GM21360 (cell line): ENCODE data around the gene PELO.

Experiments used
- ATAC-seq: cut with Tn5 transposase; IDR thresholded peaks from one replicate; pipeline ENCODE4 v1.9.1; 2021; ENCODE audit warnings: mild to moderate bottlenecking, moderate library complexity; ENCODE audit not compliant: unreplicated experiment

PELO gene

DNA sequence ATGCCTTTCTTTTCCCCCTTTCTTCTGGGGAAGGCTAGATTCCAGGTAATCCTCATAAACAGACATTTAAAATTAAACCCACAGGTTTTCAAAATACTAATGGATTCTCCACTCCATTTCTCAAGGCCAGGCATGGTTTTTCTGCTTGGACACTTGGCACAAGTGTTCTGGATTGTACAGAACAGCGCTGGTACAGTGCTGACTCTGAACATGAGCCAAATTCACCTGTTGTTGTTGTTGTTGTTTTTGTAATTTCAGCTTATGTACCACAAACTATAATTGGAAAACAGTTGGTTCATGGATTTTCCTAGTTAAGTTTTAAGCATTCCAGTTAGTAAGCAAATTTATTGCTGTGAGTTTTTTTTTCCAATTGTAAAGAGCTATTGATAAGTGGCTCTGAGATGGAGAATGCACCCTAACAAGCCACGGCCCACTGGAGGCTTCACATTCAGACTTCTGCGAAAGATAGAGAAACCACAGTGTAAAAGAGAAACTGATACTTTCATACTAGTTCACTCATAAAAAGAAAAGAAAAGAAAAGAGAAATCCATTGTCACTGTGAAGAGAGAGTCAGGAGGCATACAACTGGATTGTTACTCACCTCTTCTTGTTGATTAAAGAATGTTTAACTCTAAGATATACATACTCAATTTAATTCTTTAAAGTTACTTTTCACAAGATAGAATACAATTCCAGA lies 16.2 kb upstream of the PELO start:
- ATAC-seq = peak; percentile 94

DNA sequence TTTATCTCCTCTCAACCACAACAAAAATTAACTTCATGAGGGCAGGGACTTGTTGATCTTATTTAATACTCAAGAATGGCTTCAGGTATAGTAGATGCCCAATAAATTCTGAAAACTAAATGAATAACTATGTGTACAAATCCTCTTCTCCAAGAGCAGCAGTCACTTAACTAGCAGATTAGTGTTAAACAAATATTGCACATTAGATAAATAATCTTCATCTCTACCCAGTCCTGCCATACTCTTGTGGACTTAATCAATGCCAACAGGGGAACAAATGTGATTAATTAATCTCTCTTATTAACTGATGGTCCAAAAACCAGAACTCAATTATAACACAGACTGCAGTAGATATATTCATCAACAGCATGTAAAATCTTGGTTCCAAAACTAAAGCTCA lies 15.0 kb upstream of the PELO start:
- ATAC-seq = no peak

DNA sequence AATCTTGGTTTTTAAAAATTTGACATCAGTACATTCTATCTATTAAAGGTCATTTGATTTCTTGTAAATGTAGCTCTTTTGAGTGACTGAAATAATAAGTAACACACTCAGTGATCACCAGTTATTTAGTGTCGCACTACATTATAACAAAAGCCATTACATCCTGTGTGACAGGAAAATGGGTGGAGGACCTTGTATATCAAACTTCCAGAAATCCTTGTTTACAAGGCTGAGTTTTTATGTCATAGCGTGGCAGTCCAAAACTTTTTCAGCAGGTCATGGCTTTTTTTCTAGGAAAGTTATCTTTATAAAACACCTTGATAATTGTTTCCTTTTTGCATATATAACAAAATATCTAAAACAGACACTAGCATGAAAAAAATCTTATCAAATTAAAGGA lies 14.4 kb upstream of the PELO start:
- no peak for ATAC-seq

DNA sequence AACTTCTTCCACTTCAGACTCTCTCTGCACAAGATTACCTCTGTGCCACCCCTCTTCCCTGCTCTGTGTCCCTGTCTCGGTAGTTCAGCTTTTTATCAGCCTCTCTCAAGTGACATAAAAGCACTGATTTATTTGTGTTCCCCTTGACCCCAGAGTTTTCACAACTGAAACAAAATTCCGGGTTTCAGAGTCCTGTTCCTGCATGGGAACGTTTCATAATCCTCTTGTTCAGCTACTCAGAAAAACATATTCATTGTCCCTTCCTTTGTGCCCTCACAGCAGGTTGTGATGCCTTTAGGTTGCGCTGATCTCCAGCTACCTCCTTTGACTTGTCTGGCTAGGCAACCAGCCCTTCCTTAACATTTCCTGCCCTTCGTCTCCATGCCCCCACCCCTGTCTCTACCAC lies 13.7 kb upstream of the PELO start:
- ATAC-seq = no peak

DNA sequence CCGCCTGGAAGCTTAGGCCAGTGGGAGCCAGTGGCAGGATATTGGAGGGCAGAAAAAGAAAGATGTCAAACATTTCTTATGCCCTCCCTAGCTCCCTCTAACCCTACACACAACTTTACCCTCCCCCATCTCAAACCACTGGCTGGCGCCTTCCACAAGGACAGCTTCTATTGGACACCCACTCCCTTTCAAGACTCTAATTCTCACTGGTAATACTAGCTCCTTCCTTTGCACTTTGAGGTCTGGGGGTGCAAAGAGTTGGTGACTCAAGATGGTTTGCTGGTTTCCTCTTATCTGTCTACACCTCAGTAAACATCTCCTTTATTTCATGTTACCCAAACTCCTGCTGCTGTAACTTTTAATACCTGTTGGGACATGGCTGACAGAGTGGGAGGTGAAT lies 11.6 kb upstream of the PELO start:
- no peak for ATAC-seq

DNA sequence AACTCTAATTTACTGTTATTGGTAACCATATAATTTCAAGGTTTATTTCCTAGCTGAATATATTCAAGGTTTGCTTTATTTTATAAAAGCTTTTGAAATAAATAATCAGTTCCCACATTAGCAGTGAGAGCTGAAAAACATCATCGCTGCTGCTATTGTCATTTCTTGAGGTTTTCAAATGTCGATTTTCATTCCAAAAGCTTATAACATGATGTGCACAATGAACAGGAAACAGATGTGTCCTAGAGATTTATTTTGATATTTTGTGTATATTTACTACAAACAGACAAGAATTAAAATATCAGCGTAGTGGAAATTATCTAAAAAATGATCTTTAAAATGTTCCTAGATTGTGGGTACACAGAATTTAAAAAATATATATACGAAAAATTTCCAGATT lies 10.5 kb upstream of the PELO start:
- ATAC-seq = no peak

DNA sequence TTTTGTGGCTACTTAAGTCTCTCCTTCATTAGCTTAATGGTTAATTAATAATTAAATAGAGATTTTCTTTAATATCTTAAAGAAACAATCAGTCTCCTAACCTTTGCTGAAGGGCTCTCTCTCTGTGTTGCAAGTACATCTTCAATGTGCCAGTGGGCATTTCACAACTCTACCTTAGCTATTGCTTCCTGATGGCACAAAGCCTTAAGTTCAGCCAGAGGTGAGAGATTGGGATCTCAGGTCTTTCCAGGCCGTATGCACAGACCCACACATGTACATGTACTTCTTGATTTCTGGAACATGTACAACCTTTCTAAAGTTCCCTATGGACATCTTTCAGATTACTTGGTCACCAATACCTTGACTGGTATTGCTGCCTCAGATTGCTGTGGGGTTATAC lies 8.9 kb upstream of the PELO start:
- no peak for ATAC-seq

DNA sequence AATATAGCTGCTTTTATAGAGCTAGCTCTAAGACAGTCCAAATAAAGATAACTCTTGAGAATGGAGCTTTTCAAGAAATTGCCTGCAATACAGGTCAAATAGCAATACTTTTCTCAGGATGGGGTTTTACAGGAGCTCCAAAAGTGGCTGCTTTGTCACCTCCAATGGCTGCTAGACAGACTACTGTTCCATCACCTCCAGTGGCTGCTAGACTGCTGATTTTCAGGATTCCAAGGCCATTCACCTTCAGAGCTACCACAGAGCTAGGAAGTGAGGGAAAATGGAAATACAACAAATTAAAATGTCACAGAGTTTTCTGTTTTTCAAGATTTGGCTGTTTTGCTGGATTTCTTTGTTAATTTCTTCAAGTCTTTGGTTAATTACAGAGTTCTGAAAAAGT lies 8.5 kb upstream of the PELO start:
- ATAC-seq = no peak

DNA sequence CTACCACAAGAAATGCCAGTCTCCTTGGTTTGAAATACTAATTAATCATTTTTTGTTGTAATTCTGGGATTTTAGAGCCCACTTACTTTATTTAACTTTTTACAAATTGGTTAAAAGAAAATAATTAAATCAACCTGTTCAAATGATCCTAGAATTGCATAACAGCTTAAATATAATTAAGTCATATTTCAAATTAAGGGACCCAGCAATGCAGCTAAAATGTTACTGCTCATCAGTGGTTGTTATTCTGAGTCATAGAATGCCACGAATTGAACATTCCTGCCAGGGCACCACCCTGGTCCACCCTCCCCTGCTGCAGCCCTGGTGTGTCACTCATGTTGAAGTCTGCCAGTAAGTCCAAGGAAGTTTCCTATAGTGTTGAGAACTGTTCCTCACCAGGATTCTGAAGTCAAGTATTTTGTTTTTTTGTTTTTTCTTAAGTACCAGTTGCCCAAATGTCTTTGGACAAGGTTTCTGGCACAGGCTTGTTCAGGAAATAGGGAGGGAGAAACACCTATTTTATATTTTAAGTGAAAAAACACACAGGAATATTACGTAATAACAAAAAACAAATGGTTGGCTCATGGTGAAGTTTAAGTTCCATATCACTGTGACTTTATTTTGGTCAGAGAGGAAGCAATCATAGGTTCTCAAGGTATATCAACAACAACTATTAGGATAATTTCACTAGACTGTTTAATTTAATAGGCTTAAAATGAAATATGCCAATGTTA lies 4.3 kb upstream of the PELO start:
- no peak for ATAC-seq

DNA sequence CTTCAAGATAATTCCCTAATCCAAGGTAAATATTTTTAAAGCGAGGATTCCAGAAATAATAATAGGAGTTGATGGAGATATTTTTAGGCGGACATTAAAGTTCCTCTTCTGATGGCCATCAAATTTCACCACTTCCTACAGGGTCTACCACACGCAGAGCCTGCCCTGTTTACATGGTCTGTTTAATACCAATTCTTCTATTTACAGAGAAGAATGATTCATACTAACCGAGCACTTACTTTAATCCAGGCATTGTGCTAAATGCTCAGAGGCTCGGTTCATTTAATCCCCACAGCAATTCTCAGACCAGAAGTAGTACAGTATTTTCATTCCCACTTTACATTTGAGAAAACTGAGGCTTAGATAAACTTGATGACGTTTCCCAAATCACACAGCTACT lies 3.0 kb upstream of the PELO start:
- no peak for ATAC-seq

DNA sequence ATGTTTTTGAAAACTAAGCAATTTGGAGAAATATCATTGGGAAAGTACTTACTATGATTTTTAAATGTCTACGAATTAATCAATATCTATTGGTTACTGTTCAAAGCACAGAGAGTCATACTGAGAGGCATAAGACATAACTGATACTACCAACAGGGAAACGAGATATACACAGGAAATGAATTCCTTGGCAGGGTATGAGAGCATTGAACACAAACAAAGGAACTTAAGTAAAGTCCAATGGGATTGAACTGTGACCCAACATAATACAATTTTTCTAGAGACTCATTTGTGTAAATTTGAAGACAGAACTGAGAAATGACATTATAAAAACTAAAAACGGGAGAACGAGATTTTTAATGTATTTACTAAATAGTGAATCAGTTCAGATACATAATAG lies 1.3 kb upstream of the PELO start:
- ATAC-seq = no peak

DNA sequence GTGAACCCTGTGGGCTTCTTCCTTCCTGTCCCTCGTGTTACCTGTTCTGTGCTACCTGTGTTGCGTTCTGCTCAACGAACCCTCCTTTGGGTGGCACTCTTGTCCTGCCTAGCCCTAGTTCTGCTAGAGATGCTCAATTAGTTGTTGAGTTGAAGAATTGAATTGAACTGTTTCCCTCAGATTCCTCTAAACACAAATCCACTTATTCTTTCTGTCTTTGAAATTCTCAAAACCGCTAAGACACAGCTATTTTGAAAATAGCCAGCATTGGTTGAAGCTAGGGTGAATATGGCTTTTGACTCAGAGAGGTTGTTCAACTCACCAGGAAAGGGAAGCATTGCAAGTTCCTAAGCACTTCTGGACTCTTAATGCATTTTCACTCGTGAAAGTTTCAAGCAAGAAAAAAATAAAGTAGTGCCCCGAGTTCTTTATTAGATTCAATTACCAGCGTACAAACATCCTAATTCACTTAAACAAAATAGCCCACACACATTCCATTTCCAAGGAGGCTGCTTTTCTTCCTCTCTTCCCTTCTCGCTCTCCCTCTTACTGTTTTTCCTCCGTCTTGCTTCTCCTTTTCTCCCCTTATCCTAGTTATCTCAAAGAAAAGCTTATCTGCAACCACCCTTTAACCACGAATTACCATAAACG lies 642 bp upstream of the PELO start:
- ATAC-seq = peak; percentile 36

DNA sequence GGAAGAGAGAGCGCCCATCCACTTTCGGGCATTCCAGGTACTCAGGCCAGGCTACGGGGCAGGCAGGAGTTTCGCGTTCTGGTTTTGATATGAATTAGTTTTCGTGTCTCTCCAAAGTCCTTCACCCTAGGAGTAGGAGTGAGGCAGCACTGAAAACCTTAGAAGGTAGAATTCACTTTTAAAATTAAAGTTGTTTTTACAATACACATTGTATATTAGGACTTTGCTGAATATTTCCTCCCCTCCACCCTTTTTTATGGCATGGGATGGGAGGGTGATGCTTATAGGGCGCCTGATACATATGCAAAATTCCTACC lies 747 bp downstream of the PELO start:
- ATAC-seq = no peak

DNA sequence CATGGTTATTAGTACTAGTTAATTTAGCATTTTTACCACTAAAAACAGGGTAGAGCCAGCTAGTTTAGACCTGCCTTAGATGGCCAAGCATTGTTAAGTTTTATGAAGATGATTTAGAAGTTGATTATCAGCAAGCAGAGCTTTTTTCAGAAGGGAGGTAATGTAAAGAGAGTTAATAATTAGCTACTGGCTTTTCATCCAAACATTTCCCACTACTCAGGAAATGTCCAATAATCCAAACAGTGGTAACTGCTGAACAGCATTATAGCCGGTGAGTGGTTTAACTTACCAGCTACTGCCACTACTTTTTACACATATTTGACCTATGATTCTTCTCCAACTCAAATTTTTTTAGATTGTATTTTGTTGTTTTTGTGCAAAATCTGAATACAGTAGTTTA lies 1.7 kb downstream of the PELO start:
- ATAC-seq = no peak

DNA sequence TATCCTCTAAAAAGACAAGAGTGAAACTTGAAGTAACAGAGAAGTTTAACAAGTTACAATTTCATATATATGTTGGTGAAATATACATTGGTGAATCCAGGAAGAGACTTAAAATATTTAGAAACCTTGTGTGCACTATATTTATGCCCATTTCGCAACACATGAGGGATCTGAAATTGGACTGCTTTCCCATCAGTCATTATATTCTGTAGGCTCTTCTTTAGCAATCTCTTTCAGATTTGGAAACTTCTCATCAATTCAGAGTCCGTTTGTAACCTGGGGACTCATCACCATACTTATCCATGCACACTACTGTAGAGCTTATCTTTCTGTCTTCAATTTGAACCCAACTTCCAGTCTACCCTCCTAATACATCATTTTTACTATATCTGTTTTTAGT lies 2.1 kb downstream of the PELO start:
- no peak for ATAC-seq

DNA sequence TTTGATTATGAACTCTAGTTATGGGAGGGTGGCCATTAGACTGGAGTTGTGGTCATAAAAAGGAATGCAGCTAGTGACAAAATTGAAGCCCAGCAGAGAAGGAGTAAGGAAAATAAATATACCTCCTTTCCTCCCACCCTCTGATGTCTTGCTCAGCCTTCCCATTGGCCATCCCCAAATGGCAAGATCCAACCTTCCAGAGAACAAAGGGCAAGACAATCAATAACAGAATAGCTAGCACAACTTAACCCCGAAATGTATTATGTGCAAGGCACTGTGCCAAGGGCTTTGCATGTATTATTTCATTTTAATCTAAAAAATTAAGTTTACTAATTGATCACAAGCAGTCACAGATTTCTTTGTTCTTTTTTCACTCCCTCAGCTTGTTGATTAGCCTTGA lies 3.6 kb downstream of the PELO start:
- ATAC-seq = no peak

DNA sequence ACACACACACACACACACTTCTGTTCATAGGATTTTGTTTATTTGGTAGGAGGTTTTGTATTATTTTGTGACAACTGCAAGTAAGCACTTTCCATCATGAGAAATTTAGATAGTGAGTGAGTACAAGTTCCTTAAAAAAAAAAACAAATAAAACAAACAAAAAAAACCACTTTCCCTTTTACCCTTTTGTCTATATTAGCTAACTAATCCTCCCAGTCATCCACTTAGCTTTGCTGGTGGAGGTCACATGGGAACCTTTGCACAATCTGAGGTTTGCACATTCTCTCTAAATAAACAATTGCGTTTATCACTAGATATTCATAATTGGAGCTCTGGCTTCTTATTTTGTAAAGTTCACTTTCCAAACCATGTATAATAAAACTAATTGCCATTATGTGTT lies 6.8 kb downstream of the PELO start:
- ATAC-seq = no peak

DNA sequence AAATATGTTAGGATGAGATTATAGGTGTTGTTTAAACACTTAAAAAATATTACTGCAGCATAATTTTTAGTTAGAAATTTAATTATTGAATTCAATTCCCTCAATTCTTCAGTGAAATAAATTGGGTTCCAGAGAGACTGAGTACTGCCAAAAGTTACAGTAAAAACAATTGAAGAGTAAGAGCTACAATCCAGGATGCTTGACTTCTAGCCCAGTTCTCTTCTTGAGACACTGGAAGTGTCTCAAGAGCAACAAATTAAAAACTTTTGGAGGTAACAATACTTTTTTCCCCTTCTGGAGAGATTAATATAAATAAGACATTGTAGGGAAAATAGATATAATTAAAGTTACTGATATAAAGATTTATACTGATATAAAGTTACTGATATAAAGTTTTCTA lies 8.3 kb downstream of the PELO start:
- ATAC-seq = no peak

DNA sequence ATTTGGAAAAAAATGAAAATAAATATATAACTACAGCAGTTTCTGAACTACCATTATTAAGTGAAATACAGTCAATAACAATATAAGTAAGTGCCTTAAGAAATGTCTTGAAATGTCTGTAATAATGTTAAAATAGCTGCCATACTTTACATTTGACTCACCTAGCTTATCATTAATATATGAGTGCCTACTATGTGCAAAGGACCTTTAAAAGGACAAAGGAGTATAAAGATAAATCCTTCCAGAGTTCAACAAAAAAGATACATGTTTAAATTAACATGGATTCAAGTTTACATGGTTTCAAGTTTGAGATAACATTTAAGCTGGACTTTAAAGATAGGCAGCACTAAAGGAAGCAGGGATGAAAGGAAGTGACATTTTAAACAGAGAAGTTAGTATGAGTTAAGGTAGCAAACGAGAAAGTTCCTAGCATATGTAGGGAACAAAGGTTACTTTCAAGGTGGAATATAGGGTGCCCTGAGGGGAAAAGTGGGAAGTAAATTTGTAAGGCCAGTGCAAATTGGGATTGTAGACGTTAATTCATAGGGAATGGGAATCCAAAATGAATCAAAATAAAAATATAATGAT lies 8.9 kb downstream of the PELO start:
- no peak for ATAC-seq

DNA sequence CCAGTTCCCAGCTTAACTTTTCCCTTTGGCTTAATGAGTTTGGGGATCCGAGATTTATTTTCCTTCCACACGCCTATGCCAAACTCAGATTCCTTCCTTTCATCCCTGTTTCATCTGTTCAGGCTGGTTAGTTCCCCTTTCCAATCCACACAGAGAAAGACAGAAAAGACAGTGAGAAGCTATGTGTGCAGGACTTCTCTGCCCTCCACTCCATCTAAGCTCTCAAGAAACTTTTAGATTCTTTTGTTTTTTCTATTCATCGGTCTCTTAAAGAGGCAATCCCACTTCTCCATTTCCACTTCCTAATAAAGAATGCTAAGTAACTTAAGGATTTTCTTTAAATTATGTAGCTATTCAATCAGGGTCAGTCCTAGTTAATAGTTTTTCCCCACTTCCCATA lies 11.2 kb downstream of the PELO start:
- ATAC-seq = no peak

DNA sequence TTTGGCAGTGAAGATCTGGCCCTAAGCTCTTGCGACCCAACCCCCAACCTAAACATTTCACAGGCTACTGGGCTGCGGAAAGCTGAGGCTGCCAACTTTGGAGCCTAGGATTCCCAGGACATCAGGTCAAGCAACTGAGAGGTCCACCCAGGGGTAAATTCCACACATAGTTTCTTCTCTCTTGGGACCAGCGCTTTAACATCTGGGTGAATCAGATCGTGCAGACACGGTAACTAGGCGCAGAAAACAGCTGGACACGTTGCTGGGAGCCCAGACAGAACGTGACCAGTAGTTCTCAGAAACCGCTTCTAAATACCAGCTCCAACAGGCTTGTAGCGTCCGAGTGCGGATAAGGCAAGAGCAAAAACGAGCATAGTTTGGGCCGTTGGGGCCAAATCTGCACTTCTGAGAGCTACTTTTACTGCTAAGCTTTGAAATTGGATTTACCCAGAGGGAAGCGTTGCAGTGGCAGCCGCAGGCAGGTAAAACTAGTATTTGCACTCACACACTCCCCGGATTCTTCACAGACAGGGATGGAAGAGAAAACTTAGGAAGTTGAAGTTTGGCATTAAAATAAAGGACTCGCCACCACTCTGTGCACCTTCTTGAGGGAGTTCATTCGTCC lies 11.8 kb downstream of the PELO start:
- peak; percentile 19 for ATAC-seq

DNA sequence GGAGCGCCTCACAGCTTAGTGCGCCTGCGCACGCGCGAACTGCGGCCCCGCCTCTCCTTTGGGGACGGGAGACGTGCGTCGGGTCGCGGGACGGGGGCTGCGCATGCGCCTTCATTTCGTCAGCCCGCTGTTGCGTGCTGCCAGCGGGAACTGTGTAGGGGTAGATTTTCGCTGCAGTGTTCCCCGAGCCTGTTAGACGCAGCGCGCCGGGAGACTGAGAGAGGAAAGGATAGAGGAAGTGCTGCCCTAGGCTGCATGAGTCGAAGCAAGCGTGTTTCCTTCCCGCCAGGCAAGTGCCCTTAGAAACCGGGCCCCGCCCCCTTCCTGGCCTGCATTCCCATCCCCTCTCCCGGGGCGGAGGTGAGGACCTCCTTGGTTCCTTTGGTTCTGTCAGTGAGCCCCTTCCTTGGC lies 12.3 kb downstream of the PELO start:
- ATAC-seq = peak; percentile 89
